Kidney glomerular epithelial cell (primary cell): ENCODE measurements around the gene UBALD1.

ENCODE experiments used
- DNase-seq: peaks from one replicate; lab custom pipeline; 2025; lab: John Stamatoyannopoulos, UW

UBALD1 gene

DNA sequence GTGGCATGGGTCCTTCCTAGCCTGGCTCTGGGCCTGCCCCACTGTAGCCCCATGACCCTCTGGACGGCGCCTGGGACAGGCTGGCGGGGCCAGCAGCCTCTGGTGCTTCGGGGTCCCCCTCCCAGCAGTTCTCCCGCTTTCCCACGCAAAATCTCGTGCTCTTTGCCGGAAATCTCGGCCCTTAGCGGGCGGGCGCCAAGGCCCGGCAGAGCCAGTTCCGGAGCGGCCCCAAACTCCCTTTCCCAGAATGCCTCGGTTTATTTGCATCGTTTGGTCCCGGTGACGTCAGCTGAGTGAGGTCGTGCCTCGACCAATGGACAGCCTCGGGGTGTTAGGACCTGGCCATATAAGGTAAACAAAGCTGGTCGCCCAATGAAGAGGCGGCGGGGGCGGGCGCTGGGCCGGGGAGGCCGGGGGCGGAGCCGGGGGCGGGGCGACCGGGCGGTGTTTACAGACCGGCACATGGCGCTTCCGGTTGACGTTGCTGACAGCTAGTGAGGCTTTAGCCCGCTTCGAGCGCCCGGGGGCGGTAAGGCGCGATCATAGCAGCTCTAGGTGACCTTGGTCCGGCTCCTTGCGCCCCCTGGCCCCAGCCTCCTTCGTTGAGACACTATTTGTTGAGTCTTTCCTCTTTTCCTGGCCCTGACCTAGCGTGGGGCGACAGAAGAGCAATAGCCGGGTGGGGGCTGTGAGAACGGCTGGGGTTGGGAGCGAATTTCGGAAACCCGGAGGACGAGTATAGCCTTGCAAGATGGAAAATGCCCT, 1.5 kb upstream of the UBALD1 start:
- DNase-seq = peak; percentile 99

DNA sequence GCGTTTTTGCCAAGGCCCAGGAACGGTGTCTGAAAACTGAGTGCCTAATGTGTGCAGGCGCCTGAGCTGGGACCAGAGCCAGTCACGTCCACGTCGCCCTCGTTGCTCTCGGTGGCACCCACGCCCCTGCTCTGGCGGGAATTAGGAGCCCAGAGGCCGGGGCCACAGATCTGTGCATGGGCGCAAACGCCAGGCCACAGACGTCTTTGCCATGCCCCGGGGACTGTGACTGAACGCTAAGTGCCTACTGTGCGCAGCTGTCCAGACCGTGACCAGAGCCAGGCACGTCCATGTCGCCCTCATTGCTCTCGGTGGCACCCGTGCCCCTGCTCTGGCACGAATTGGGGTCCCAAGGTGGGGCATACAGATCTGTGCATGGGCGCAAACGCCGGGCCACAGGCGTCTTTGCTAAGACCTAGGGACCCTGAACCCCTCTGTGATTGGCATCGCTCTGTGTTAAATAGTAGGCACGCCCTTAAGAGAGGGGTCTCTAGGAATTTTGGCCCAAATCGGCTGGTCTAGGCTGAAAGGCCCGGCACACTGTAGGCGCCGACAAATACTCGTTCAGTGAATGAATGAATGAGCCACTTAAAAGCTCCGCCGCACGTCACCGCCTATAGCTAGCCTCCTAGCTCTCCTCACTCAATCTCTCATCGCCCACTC, 827 bp upstream of the UBALD1 start:
- DNase-seq = no peak

DNA sequence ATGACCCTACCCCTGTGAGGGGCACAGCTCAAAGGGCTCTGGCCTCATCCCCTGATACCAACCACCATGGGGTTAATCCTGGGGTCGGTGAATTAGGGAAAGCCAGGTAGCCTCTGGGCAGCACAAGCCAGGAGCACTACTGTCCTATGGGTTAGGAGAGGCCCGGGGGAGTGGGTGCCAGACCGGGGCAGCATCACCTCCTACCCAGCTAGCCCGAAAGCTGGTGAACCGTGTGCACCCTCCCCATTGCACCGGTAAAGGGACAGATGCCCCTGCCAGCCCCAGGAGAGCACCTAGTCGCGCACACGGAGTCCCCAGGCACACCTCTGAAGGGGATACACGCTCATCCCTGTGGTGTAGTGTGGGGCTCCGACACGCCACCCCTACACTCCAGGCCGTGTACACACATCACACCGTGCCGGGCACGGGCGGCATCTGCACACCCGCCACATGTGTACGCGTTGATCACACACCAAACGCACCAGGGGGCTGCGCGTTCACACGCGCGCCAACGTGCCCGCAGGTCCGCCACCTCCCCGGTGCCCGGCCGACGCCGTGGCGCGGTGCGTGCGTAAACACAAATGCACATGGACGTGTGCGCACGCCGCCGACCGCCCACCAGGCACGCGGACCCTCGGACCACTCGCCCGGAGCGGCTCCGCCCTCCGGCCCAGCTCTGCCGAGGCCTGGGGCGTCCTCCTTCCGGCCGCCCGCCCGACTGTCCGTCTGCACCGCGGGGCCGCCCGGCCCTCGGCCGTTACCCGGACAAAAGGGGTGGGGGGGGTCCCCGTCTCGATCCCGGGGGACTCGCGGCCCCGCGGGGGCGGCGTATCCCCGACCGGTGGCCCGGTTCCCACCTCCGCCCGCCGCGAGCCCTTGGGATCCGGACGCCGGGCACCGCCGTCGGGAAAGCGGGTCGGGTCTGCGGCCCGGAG, 785 bp downstream of the UBALD1 start:
- DNase-seq = peak; percentile 17

DNA sequence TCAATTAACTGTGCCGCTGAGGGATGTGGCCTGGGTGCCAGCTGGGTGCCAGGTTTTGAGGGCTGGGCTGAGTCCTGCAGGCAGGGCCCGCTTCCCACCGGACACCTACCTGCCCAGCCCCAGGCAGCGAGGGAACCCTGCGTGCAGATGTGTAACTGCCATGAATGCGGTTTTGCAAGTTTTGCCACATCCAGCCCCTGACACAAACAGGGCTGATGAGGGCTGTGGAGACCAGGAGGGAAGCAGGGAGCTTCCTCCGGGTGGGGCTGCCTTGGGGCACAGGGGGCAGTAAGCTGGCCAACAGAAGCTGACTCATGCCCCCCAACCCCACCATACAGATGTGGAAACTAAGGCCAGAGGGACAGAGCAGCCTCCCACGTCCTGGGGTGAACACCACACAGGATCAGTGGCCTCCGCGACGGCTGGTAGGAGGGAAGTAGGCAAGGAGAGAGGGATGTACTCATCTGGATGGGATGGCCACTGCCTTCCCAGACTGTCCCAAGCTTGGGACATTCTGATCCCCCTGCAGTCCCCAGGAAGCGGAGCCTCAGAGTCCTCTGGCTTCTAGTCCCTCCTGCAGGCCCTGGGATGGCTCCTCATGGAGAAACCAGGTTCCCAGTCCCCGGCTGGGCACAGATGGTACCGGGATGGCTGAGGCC, 1.6 kb downstream of the UBALD1 start:
- no peak for DNase-seq

GRCh38 chr16:4612474-4612931, 2.2 kb downstream of the UBALD1 start:
- no peak for DNase-seq

DNA sequence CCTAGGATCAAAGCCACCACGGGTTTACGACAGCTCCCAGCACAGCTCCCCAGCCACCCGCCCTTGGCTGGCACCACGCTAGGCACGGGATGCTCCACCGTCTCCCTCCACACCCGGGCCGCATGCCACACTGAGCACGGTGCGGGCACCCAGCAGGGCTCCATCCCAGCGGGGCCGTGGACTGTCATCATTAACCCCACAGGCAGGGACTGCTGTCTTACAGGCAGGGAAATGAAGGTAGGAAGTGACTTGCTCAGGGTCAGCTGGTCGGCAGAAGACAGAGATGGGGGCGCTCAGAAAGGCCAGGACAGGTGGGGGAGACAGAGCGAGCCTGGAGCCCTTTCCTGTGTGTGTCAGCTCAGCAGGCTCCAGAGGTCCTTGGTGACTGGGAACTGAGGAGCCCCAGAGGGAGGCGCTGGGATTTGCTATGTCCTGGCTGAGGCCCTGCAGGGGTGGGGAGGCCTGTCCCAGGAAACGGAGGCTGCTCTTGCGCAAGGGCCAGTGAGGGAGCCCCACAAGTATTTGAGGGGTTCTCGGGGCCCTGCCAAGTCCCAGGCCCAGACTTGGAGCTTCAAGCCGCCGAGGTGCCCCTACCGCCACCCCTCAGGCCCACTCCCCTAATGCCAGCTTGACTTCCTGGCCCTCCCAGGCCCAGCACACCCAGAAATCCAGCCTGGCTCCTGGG, 3.2 kb downstream of the UBALD1 start:
- no peak for DNase-seq

DNA sequence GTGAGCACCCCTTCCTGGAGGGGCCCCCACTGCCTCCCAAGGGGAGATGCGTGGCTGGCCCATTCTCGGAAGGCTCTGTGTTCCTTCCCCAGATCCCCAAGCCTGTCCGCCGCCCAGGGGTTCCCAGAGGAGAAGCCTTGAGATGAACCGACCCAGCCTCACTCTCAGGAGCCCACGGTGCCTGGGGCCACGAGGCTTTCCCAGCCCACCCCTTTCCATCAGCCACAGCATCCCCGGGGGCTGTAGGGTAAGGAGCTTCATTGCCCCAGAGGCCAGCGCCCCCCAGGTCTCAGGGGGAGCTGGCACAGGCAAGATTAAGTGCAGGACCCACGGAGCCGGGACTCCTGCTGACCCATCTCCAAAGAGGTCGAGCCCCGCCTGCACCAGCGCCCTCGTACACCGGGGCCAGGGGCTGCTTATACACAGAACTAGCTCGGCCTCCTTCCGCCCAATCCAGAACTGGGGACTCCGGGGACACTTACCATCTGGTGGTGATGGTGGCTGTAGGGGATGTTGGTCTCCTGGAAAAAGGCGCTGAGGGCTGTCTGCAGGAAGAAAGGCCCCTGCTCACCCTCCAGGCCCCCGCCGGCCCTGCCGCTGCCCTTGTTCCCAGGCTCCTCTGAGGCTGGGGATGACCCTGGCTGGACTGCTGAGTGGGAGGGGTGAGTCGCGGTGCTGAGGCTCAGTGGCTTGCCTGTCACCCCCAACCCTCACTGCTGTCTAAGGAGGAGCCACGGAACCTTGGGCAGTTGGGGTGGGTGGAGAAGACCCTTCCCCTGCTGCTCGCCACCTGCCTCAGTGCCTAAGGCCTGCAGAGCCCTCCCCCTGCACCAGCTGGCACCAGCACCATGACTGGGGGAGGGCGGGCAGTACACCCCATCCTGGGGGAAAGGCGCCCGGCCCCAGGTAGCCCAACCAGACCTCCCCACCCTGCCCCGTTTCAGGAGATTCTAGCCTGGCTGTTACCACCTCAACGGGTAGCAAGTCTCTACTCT, 4.4 kb downstream of the UBALD1 start:
- DNase-seq = no peak

GRCh38 chr16:4609200-4610010, 5.3 kb downstream of the UBALD1 start:
- no peak for DNase-seq

- DNase-seq = no peak
Observed at GRCh38 chr16:4608704-4608980, 6.0 kb downstream of the UBALD1 start.

GRCh38 chr16:4607841-4608703, 6.6 kb downstream of the UBALD1 start:
- no peak for DNase-seq

- no peak for DNase-seq
Observed at GRCh38 chr16:4606354-4606753, 8.3 kb downstream of the UBALD1 start.

- DNase-seq = no peak
Observed at GRCh38 chr16:4604401-4604800, 10.3 kb downstream of the UBALD1 start.

DNA sequence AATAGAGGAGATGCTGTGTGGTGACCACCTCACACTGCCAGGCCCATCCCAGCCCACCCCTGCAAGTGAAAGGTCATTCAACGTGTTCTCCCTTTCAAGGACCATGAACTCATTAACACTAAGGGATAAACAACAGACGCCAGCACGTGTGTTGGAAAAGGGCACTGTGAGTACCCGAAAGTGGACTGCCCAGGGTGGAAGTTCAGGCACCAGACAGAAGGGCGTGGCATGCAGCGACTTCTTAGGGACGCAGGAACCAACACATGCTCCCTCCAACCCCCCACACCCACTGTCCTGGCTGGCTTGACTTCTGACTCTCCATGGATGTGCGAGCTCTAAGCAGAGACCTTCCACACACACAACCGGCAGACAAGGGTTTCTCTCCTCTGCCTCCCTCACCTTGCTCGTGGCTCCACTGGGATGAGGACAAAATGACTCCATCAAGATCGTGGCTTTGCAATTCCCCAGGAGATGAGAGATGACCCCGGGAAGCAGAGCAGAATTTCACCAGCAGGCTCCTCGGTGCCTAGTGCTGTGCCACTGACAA, 11.0 kb downstream of the UBALD1 start:
- no peak for DNase-seq

- no peak for DNase-seq
Observed at GRCh38 chr16:4602331-4602730, 12.4 kb downstream of the UBALD1 start.

GRCh38 chr16:4601864-4602186, 12.9 kb downstream of the UBALD1 start:
- no peak for DNase-seq

- no peak for DNase-seq
Observed at GRCh38 chr16:4601036-4601863, 13.4 kb downstream of the UBALD1 start.

GRCh38 chr16:4599545-4599944, 15.1 kb downstream of the UBALD1 start:
- no peak for DNase-seq
